Neural progenitor cell (in vitro differentiated cells): ENCODE results near the gene STX1B. TPM values are rescaled to one million over a fixed set of nuclear protein-coding genes. Genes with fewer than 3 reads are reported as not detected.

Experiments used
- DNase-seq: peaks from one replicate; pipeline ENCODE4 v3.0.0-alpha.2; 2016; ENCODE audit warnings: low spot score
- H2AFZ ChIP-seq: fragments of 200-600 bp; sonication (generic); replicated peaks from 2 replicates; pipeline ENCODE4 v1.6.1; 2016; ENCODE audit warnings: antibody characterized with exemption
- H3F3A ChIP-seq: fragments of 200-600 bp; sonication (generic); 2 replicates; pipeline ENCODE4 v1.6.1; 2016; ENCODE audit warnings: antibody characterized with exemption, low read depth
- H3K27ac ChIP-seq: fragments of 200-600 bp; sonication (generic); 2 replicates; pipeline ENCODE4 v1.5.1; 2016; ENCODE audit warnings: mild to moderate bottlenecking
- H3K27me3 ChIP-seq: fragments of 200-600 bp; sonication (generic); 2 replicates; pipeline ENCODE4 v1.6.1; 2016; ENCODE audit warnings: mild to moderate bottlenecking, moderate library complexity
- H3K36me3 ChIP-seq: fragments of 200-600 bp; sonication (generic); 2 replicates; pipeline ENCODE4 v1.5.1; 2016
- H3K4me1 ChIP-seq: fragments of 200-600 bp; sonication (generic); 2 replicates; pipeline ENCODE4 v1.6.1; 2016; ENCODE audit warnings: mixed run types
- H3K4me2 ChIP-seq: fragments of 200-600 bp; sonication (generic); 2 replicates; pipeline ENCODE4 v1.6.1; 2016
- H3K4me3 ChIP-seq: fragments of 200-600 bp; sonication (generic); 2 replicates; pipeline ENCODE4 v1.5.1; 2016
- H3K79me2 ChIP-seq: fragments of 200-600 bp; sonication (generic); 2 replicates; pipeline ENCODE4 v1.6.1; 2016; ENCODE audit warnings: low read depth
- H3K9ac ChIP-seq: fragments of 200-600 bp; sonication (generic); 2 replicates; pipeline ENCODE4 v1.6.1; 2016
- H3K9me3 ChIP-seq: fragments of 200-600 bp; sonication (generic); 2 replicates; pipeline ENCODE4 v1.5.1; 2016; ENCODE audit warnings: low read depth
- H4K20me1 ChIP-seq: fragments of 200-600 bp; sonication (generic); 2 replicates; pipeline ENCODE4 v1.6.1; 2016; ENCODE audit warnings: low read depth
- H3K27ac Mint-ChIP-seq: 3 replicates; pipeline ENCODE4 v1.8.0; 2021; ENCODE audit warnings: mixed read lengths
- H3K27me3 Mint-ChIP-seq: 2 replicates; pipeline ENCODE4 v1.8.0; 2022; ENCODE audit warnings: low read depth, mild to moderate bottlenecking, inconsistent platforms, moderate library complexity, mixed read lengths; ENCODE audit not compliant: insufficient read depth
- H3K36me3 Mint-ChIP-seq: 3 replicates; pipeline ENCODE4 v1.8.0; 2021; ENCODE audit warnings: mixed read lengths
- H3K4me1 Mint-ChIP-seq: 3 replicates; pipeline ENCODE4 v1.8.0; 2021; ENCODE audit warnings: mixed read lengths
- H3K4me3 Mint-ChIP-seq: 3 replicates; pipeline ENCODE4 v1.8.0; 2021; ENCODE audit warnings: mild to moderate bottlenecking, moderate library complexity, mixed read lengths
- H3K9me3 Mint-ChIP-seq: 3 replicates; pipeline ENCODE4 v1.8.0; 2020; ENCODE audit warnings: mixed read lengths
- EZH2 ChIP-seq: fragments of 200-600 bp; sonication (generic); IDR thresholded peaks from 2 replicates; pipeline ENCODE4 v1.6.1; 2017; ENCODE audit warnings: antibody characterized with exemption, mild to moderate bottlenecking, moderate library complexity
- EZH2phosphoT487 ChIP-seq: fragments of 200-600 bp; sonication (generic); IDR thresholded peaks from 2 replicates; pipeline ENCODE4 v1.6.1; 2017; ENCODE audit warnings: antibody characterized with exemption
- total RNA-seq: library from RNA; depleted of rRNA; stranded (reverse); fragments of >200 nt; gene quantifications from 2 replicates; pipeline ENCODE4 v1.2.3, GENCODE V29; 2015; ENCODE audit warnings: low replicate concordance
- TF ChIP-seq, protein P1 (sequence below): fragments of 200-600 bp; sonication (generic); IDR thresholded peaks from 2 replicates; pipeline ENCODE4 v1.5.1; 2017; ENCODE audit warnings: antibody characterized with exemption, mild to moderate bottlenecking

STX1B gene
- total RNA-seq, 1 donor from 2014 or later: 7.3 TPM

DNA sequence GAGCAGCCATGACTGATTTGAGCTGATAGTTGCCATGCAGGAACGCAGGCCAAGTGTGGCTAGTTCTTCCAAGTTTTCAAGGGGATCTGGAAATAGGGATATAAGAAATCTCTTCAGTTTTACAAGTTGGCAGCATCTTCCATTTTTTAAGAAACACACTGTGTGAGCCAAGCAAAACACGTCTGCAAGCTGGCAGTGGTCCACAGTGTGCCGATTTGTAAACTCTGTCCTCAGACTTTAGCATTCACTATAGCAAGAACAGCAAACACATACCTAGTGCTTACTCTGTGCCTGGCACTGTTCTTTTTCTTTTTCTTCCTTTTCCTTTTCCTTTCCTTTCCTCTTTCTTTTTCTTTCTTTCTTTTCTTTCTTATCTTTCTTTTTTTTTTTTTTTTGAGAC lies 58.7 kb downstream of the STX1B start:
- Histone ChIP-seq H3K27me3 (no peaks in the 10 kb centered on the region), H3K4me1 (peaks cover 19% of the 10 kb centered on the region), H3K4me2 (no peak overlapping the region), H4K20me1 (peaks cover 11% of the 10 kb centered on the region), H3K36me3 (no peaks in the 10 kb centered on the region), H3K4me3 (no peak overlapping the region), H3K27ac (no peak overlapping the region), H3K79me2 (peaks cover 9% of the 10 kb centered on the region), H2AFZ (no peak overlapping the region), H3K9ac (no peak overlapping the region), H3F3A (peaks cover 42% of the 10 kb centered on the region), H3K9me3 (no peaks in the 10 kb centered on the region)
- TF ChIP-seq EZH2: no peak
- TF ChIP-seq, protein P1, sequence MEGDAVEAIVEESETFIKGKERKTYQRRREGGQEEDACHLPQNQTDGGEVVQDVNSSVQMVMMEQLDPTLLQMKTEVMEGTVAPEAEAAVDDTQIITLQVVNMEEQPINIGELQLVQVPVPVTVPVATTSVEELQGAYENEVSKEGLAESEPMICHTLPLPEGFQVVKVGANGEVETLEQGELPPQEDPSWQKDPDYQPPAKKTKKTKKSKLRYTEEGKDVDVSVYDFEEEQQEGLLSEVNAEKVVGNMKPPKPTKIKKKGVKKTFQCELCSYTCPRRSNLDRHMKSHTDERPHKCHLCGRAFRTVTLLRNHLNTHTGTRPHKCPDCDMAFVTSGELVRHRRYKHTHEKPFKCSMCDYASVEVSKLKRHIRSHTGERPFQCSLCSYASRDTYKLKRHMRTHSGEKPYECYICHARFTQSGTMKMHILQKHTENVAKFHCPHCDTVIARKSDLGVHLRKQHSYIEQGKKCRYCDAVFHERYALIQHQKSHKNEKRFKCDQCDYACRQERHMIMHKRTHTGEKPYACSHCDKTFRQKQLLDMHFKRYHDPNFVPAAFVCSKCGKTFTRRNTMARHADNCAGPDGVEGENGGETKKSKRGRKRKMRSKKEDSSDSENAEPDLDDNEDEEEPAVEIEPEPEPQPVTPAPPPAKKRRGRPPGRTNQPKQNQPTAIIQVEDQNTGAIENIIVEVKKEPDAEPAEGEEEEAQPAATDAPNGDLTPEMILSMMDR: no peak
- H3K36me3 Mint-ChIP-seq: no peaks in the 10 kb centered on the region
- peaks cover 7% of the 10 kb centered on the region for H3K27me3 Mint-ChIP-seq
- H3K9me3 Mint-ChIP-seq: no peaks in the 10 kb centered on the region
- DNase-seq: no peak
- H3K27ac Mint-ChIP-seq: peak overlapping the region; percentile 17
- H3K4me1 Mint-ChIP-seq: peaks cover 27% of the 10 kb centered on the region
- H3K4me3 Mint-ChIP-seq: no peak overlapping the region

DNA sequence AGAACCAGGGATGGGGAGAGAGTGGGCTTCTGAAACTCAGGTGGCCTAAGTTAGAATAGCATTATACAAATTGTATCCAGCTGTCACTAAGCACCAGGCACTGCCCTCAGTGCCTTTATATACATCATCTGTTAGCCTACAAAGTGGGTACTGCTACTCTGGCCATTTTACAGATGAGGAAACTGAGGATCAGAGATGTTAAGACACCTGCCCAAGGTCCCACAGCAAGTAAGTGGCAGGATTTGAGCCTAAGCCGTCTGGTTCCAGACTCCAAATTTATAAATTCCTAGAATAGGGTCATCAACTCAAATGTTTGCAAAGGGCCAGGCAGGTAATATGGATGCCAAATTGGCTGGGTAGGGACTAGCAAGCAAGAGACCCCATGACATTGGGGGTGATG lies 59.2 kb downstream of the STX1B start:
- Histone ChIP-seq H3K9ac (no peak overlapping the region), H2AFZ (no peak overlapping the region), H3K79me2 (peaks cover 9% of the 10 kb centered on the region), H3K27me3 (no peaks in the 10 kb centered on the region), H4K20me1 (peaks cover 11% of the 10 kb centered on the region), H3K36me3 (no peaks in the 10 kb centered on the region), H3K4me2 (no peak overlapping the region), H3F3A (peaks cover 42% of the 10 kb centered on the region), H3K4me3 (no peak overlapping the region), H3K9me3 (no peaks in the 10 kb centered on the region), H3K4me1 (peaks cover 19% of the 10 kb centered on the region), H3K27ac (no peak overlapping the region)
- H3K27me3 Mint-ChIP-seq: peaks cover 10% of the 10 kb centered on the region
- H3K4me3 Mint-ChIP-seq: peak overlapping the region; percentile 70
- H3K27ac Mint-ChIP-seq: no peak overlapping the region
- H3K9me3 Mint-ChIP-seq: no peaks in the 10 kb centered on the region
- no peaks in the 10 kb centered on the region for H3K36me3 Mint-ChIP-seq
- TF ChIP-seq EZH2 (no peak), EZH2phosphoT487 (no peak)
- TF ChIP-seq, protein P1: no peak
- DNase-seq: no peak
- peaks cover 30% of the 10 kb centered on the region for H3K4me1 Mint-ChIP-seq

DNA sequence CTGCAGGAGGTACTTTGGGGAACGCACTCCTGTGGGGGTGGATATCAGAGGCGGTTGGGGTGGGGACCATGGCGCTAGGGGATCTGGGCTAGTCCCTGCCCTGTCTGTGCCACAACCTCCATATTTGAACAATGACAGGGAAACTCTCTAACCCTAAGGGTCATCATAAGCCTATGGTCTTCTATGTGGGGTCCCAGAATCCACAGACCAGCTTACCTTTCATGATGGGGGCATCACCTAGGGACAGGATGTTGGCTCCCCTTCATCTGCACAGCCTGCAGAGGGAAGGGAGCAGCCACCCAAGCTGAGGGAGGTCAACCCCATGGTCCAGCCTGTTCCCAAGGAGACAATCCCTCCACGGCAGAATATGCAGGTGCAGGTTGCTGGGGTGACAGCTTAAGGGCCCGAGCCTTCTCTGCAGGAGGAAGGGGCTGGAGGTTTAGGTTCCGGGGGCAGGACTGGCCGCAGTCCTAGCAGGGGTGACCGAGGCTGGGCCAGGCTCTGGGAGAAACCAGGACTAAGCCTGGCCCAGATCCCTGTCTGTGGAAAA lies 59.8 kb downstream of the STX1B start:
- Mint-ChIP-seq H3K36me3 (peaks cover 4% of the 10 kb centered on the region), H3K4me1 (peaks cover 34% of the 10 kb centered on the region), H3K27me3 (peaks cover 10% of the 10 kb centered on the region), H3K27ac (peak overlapping the region; percentile 79), H3K4me3 (peak overlapping the region; percentile 93), H3K9me3 (no peaks in the 10 kb centered on the region)
- H2AFZ ChIP-seq: no peak overlapping the region
- no peak overlapping the region for H3K27ac ChIP-seq
- DNase-seq: no peak
- no peaks in the 10 kb centered on the region for H3K9me3 ChIP-seq
- H3F3A ChIP-seq: peaks cover 44% of the 10 kb centered on the region
- H3K9ac ChIP-seq: no peak overlapping the region
- no peaks in the 10 kb centered on the region for H3K36me3 ChIP-seq
- no peaks in the 10 kb centered on the region for H3K27me3 ChIP-seq
- H4K20me1 ChIP-seq: peaks cover 11% of the 10 kb centered on the region
- peaks cover 19% of the 10 kb centered on the region for H3K4me1 ChIP-seq
- peak overlapping the region; percentile 96 for H3K4me3 ChIP-seq
- no peak for TF ChIP-seq EZH2phosphoT487
- TF ChIP-seq, protein P1: no peak
- no peak for TF ChIP-seq EZH2
- peaks cover 9% of the 10 kb centered on the region for H3K79me2 ChIP-seq
- peak overlapping the region; percentile 96 for H3K4me2 ChIP-seq
